Measurements from ENCODE around the gene UBA3.

The UBA3 gene

DNA sequence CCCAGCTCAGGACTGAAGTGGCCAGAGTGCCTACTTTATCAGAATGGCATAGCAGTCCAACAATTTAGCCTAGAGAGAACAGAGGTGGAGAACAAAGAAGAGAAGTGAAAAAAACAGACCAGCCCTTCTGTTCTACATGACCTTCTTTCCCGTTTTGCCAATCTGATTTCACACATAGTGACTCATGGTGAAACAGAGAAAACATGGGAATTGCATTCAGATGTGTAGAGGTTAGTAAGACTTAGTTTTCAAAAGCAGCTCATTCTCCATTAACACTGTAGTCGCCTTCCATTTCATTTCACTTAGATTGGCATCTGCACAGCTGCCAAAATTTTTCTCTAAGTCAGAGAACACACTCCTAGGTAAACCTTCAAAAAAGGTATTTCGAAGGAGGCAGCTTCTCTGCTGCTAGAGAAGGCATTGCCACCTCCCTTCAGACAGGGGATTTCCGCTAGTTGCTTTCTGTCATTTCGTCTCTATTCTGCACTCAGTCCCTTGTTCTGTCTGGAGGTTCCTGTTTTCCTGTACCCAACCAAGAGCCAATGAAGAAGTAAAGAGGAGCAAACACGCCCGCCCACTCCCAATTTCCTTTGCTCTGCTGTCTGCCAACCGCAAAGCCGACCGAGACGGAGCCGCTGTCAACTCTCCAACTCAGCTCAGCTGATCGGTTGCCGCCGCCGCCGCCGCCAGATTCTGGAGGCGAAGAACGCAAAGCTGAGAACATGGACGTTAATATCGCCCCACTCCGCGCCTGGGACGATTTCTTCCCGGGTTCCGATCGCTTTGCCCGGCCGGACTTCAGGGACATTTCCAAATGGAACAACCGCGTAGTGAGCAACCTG, 4.4 kb upstream of the UBA3 start, which contains the start of gene ARL6IP5:
ARL6IP5 (plus strand) TSS at position 612 of the 842 bp plus-strand sequence; CDS start at position 723, 111 bp downstream.
- Histone ChIP-seq H4K8ac (ENCODE audit: low read depth, low read length) (no peak within 1 kb of the TSS), H3K27ac (replicated peaks; ENCODE audit: low read length) (no peak within 1 kb of the TSS)

GRCh38 chr3:69082805-69083204, 2.6 kb upstream of the UBA3 start:
- Histone ChIP-seq H3K4me3 (ENCODE audit: low read length in 2 of 2) (no peak overlapping the region), H3K4me1 (ENCODE audit: control insufficient read depth in 2 of 2, insufficient read depth in 1 of 2, low read depth in 1 of 2, low read length in 2 of 2) (peaks cover 14 to 29% of the 10 kb centered on the region in 2 donors), H3K18ac (ENCODE audit: low read length) (no peak overlapping the region), H2BK5ac (ENCODE audit: low read length) (no peak overlapping the region), H3K36me3 (replicated peaks in 1 of 2; ENCODE audit: control insufficient read depth in 2 of 2, insufficient read depth in 2 of 2, low read length in 2 of 2) (peaks cover 0 to 10% of the 10 kb centered on the region in 2 donors), H3K27ac (replicated peaks; ENCODE audit: low read length) (no peak overlapping the region), H4K8ac (ENCODE audit: low read depth, low read length) (no peak overlapping the region), H2BK12ac (ENCODE audit: low read length) (no peak overlapping the region), H3K4me2 (ENCODE audit: insufficient read depth, low read length, poor library complexity, severe bottlenecking) (no peak overlapping the region), H2AFZ (ENCODE audit: low read length) (peak overlapping the region; percentile 56), H3K9ac (ENCODE audit: low read depth, low read length, poor library complexity) (no peak overlapping the region), H2BK15ac (ENCODE audit: low read length) (no peak overlapping the region), H3K27me3 (ENCODE audit: control insufficient read depth in 3 of 3, insufficient read depth in 3 of 3, low read depth in 1 of 3, low read length in 3 of 3) (no peaks in the 10 kb centered on the region), H3K9me3 (replicated peaks in 1 of 2; ENCODE audit: control insufficient read depth in 2 of 2, insufficient read depth in 1 of 2, low read depth in 1 of 2, low read length in 2 of 2) (no peaks in the 10 kb centered on the region), H3K4ac (ENCODE audit: low read length) (no peak overlapping the region), H2AK5ac (ENCODE audit: low read depth, low read length) (no peak overlapping the region), H3K23ac (ENCODE audit: low read depth, low read length, poor library complexity) (no peak overlapping the region), H3K79me1 (ENCODE audit: low read depth, low read length) (peaks cover 4% of the 10 kb centered on the region), H4K91ac (ENCODE audit: low read depth, low read length, poor library complexity) (no peak overlapping the region), H3K14ac (ENCODE audit: low read length) (no peak overlapping the region), H2BK120ac (ENCODE audit: low read depth, low read length) (no peak overlapping the region)
- no peak for DNase-seq (ENCODE audit: low spot score)

More for the DNA sequence above, 4.4 kb upstream of the UBA3 start, which contains the start of gene ARL6IP5:
- WGBS, 2 donors (ENCODE audit: extremely low coverage in 2 of 2, insufficient read length in 2 of 2, insufficient replicate concordance in 1 of 2), result no CpG with 5 or more reads among the region's 32 CpGs
- no peaks in the 10 kb centered on the region for H3K79me1 ChIP-seq (ENCODE audit: low read depth, low read length)
- H2AFZ ChIP-seq (ENCODE audit: low read length), result peak within 1 kb of the TSS; percentile 94
- peak within 1 kb of the TSS; percentile 89 for H3K9ac ChIP-seq (ENCODE audit: low read depth, low read length, poor library complexity)
- peak within 1 kb of the TSS; percentile 71 for H3K18ac ChIP-seq (ENCODE audit: low read length)
- H3K14ac ChIP-seq (ENCODE audit: low read length), result no peak within 1 kb of the TSS
- no peaks in the 10 kb centered on the region for H3K27me3 ChIP-seq (ENCODE audit: control insufficient read depth in 3 of 3, insufficient read depth in 3 of 3, low read depth in 1 of 3, low read length in 3 of 3)
- H3K36me3 ChIP-seq (replicated peaks in 1 of 2; ENCODE audit: control insufficient read depth in 2 of 2, insufficient read depth in 2 of 2, low read length in 2 of 2), result peaks cover 0 to 4% of the 10 kb centered on the region in 2 donors
- H2BK12ac ChIP-seq (ENCODE audit: low read length), result no peak within 1 kb of the TSS
- peak within 1 kb of the TSS; percentile 70 for H3K4me2 ChIP-seq (ENCODE audit: insufficient read depth, low read length, poor library complexity, severe bottlenecking)
- H3K4me3 ChIP-seq (ENCODE audit: low read length in 2 of 2), result peak within 1 kb of the TSS; percentile 85 to 93
- peaks cover 16 to 29% of the 10 kb centered on the region in 2 donors for H3K4me1 ChIP-seq (ENCODE audit: control insufficient read depth in 2 of 2, insufficient read depth in 1 of 2, low read depth in 1 of 2, low read length in 2 of 2)
- peak within 1 kb of the TSS; percentile 21 for H2BK5ac ChIP-seq (ENCODE audit: low read length)
- H4K91ac ChIP-seq (ENCODE audit: low read depth, low read length, poor library complexity), result no peak within 1 kb of the TSS
- no peak within 1 kb of the TSS for H2AK5ac ChIP-seq (ENCODE audit: low read depth, low read length)
- no peaks in the 10 kb centered on the region for H3K9me3 ChIP-seq (replicated peaks in 1 of 2; ENCODE audit: control insufficient read depth in 2 of 2, insufficient read depth in 1 of 2, low read depth in 1 of 2, low read length in 2 of 2)
- H3K4ac ChIP-seq (ENCODE audit: low read length), result no peak within 1 kb of the TSS
- DNase-seq (ENCODE audit: low spot score), result peak; percentile 81
- no peak within 1 kb of the TSS for H3K23ac ChIP-seq (ENCODE audit: low read depth, low read length, poor library complexity)
- no peak within 1 kb of the TSS for H2BK15ac ChIP-seq (ENCODE audit: low read length)
- no peak within 1 kb of the TSS for H2BK120ac ChIP-seq (ENCODE audit: low read depth, low read length)

DNA sequence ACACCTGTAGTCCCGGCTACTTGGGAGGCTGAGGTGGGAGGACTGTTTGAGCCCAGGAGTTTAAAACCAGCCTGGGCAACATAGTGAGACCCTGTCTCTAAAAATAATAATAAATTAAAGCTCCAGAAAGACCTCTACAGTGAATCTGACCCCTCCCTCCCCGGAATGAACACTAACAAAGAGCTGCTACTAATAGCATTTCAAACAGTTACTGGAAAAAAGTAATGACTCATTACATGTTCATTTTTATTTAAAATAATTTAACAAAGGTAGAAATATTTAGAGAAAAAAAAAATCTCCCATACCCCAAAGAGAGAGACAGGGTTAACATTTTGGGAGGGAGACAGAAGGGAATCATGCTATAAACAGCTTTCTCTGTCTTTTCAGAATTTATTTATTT, 2.2 kb upstream of the UBA3 start:
- H4K91ac ChIP-seq (ENCODE audit: low read depth, low read length, poor library complexity), result no peak overlapping the region
- no peak overlapping the region for H3K4ac ChIP-seq (ENCODE audit: low read length)
- no peak overlapping the region for H3K18ac ChIP-seq (ENCODE audit: low read length)
- no peak overlapping the region for H4K8ac ChIP-seq (ENCODE audit: low read depth, low read length)
- H2BK12ac ChIP-seq (ENCODE audit: low read length), result no peak overlapping the region
- H3K9me3 ChIP-seq (replicated peaks in 1 of 2; ENCODE audit: control insufficient read depth in 2 of 2, insufficient read depth in 1 of 2, low read depth in 1 of 2, low read length in 2 of 2), result no peaks in the 10 kb centered on the region
- DNase-seq (ENCODE audit: low spot score), result no peak
- no peak overlapping the region for H3K9ac ChIP-seq (ENCODE audit: low read depth, low read length, poor library complexity)
- no peak overlapping the region for H2BK5ac ChIP-seq (ENCODE audit: low read length)
- H3K27ac ChIP-seq (replicated peaks; ENCODE audit: low read length), result no peak overlapping the region
- H2BK120ac ChIP-seq (ENCODE audit: low read depth, low read length), result no peak overlapping the region
- H3K4me2 ChIP-seq (ENCODE audit: insufficient read depth, low read length, poor library complexity, severe bottlenecking), result no peak overlapping the region
- no peak overlapping the region for H3K4me3 ChIP-seq (ENCODE audit: low read length in 2 of 2)
- H3K36me3 ChIP-seq (replicated peaks in 1 of 2; ENCODE audit: control insufficient read depth in 2 of 2, insufficient read depth in 2 of 2, low read length in 2 of 2), result peaks cover 0 to 13% of the 10 kb centered on the region in 2 donors
- no peak overlapping the region for H3K23ac ChIP-seq (ENCODE audit: low read depth, low read length, poor library complexity)
- peaks cover 14 to 29% of the 10 kb centered on the region in 2 donors for H3K4me1 ChIP-seq (ENCODE audit: control insufficient read depth in 2 of 2, insufficient read depth in 1 of 2, low read depth in 1 of 2, low read length in 2 of 2)
- H2BK15ac ChIP-seq (ENCODE audit: low read length), result no peak overlapping the region
- WGBS, 2 donors (ENCODE audit: extremely low coverage in 2 of 2, insufficient read length in 2 of 2, insufficient replicate concordance in 1 of 2), result no CpG with 5 or more reads among the region's 2 CpGs
- H2AFZ ChIP-seq (ENCODE audit: low read length), result no peak overlapping the region
- H3K14ac ChIP-seq (ENCODE audit: low read length), result no peak overlapping the region
- no peak overlapping the region for H2AK5ac ChIP-seq (ENCODE audit: low read depth, low read length)
- H3K79me1 ChIP-seq (ENCODE audit: low read depth, low read length), result peaks cover 4% of the 10 kb centered on the region
- no peaks in the 10 kb centered on the region for H3K27me3 ChIP-seq (ENCODE audit: control insufficient read depth in 3 of 3, insufficient read depth in 3 of 3, low read depth in 1 of 3, low read length in 3 of 3)

DNA sequence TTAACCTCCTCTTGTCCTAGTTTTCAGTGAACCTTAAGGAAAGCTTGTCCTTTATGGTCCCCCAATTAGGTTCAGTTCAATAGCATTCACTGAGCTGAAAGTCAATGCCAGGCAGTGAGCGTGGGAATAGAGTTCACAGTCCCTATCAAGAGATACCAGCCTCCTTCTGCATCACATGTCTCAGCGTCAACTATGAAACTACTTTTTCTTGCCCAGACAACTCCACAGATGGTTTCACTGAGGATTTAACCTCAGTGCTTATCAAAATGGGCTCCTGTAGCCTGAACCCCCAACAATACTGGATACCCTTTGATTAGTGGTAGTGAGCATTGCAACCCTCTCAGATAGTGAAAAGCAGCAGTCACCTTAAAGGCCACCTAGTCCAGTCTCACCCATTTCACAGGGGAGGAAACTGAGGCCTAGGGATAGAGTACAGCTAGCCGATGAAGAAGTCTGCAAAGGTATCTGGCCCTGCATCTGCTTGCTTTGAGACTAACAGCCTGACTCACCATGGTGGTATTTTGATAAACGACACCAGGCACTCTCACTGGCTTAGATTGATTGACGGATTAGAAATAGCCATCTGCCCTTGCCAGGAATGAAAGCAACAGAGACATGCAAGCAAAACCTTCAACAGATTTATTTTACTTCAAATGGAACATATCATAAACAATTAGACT, 1.6 kb upstream of the UBA3 start:
- Histone ChIP-seq H3K36me3 (replicated peaks in 1 of 2; ENCODE audit: control insufficient read depth in 2 of 2, insufficient read depth in 2 of 2, low read length in 2 of 2) (peaks cover 0 to 16% of the 10 kb centered on the region in 2 donors), H3K27ac (replicated peaks; ENCODE audit: low read length) (no peak overlapping the region), H2AFZ (ENCODE audit: low read length) (no peak overlapping the region), H3K23ac (ENCODE audit: low read depth, low read length, poor library complexity) (no peak overlapping the region), H3K18ac (ENCODE audit: low read length) (no peak overlapping the region), H2BK120ac (ENCODE audit: low read depth, low read length) (no peak overlapping the region), H2AK5ac (ENCODE audit: low read depth, low read length) (no peak overlapping the region), H2BK15ac (ENCODE audit: low read length) (no peak overlapping the region), H3K4ac (ENCODE audit: low read length) (no peak overlapping the region), H3K4me1 (ENCODE audit: control insufficient read depth in 2 of 2, insufficient read depth in 1 of 2, low read depth in 1 of 2, low read length in 2 of 2) (peaks cover 14 to 29% of the 10 kb centered on the region in 2 donors), H3K79me1 (ENCODE audit: low read depth, low read length) (peaks cover 4% of the 10 kb centered on the region), H3K4me3 (ENCODE audit: low read length in 2 of 2) (no peak overlapping the region), H3K4me2 (ENCODE audit: insufficient read depth, low read length, poor library complexity, severe bottlenecking) (no peak overlapping the region), H3K27me3 (ENCODE audit: control insufficient read depth in 3 of 3, insufficient read depth in 3 of 3, low read depth in 1 of 3, low read length in 3 of 3) (no peaks in the 10 kb centered on the region), H2BK5ac (ENCODE audit: low read length) (no peak overlapping the region), H2BK12ac (ENCODE audit: low read length) (no peak overlapping the region), H3K9me3 (replicated peaks in 1 of 2; ENCODE audit: control insufficient read depth in 2 of 2, insufficient read depth in 1 of 2, low read depth in 1 of 2, low read length in 2 of 2) (no peaks in the 10 kb centered on the region), H4K8ac (ENCODE audit: low read depth, low read length) (no peak overlapping the region), H3K14ac (ENCODE audit: low read length) (no peak overlapping the region), H3K9ac (ENCODE audit: low read depth, low read length, poor library complexity) (no peak overlapping the region), H4K91ac (ENCODE audit: low read depth, low read length, poor library complexity) (no peak overlapping the region)
- no CpG with 5 or more reads among the region's 5 CpGs for WGBS, 2 donors (ENCODE audit: extremely low coverage in 2 of 2, insufficient read length in 2 of 2, insufficient replicate concordance in 1 of 2)
- no peak for DNase-seq (ENCODE audit: low spot score)

Data from neuronal stem cell (in vitro differentiated cells).